HEK293 (cell line): ENCODE measurements around the gene STK32C.

Experiments used
- CTCF ChIP-seq: fragments of 450-650 bp; formaldehyde crosslinking; IDR thresholded peaks from 2 replicates; pipeline ENCODE4 v1.5.1; 2016; ENCODE audit warnings: missing biosample characterization, missing genetic modification characterization
- ZNF239 ChIP-seq: fragments of 450-650 bp; formaldehyde crosslinking; IDR thresholded peaks from 2 replicates; pipeline ENCODE4 v1.5.1; 2016; ENCODE audit warnings: missing biosample characterization, missing genetic modification characterization

- TF ChIP-seq CTCF (tag by site-specific recombination) (no peak), ZNF239 (tag by site-specific recombination) (no peak)
Observed at GRCh38 chr10:132206806-132207535, 100.8 kb downstream of the STK32C start.
